SU-DHL-6 (cell line): ENCODE measurements around the gene BNC2.

Experiments
- EZH2phosphoT487 ChIP-seq: fragments of 200-600 bp; sonication (generic), shearing (Covaris generic); conservative IDR thresholded peaks from 2 replicates; pipeline ENCODE4 v1.6.1; 2018; ENCODE audit warnings: mild to moderate bottlenecking, antibody characterized with exemption, low read length, moderate library complexity, mixed read lengths
- TF ChIP-seq, protein P1 (sequence below): fragments of 200-600 bp; sonication (generic); IDR thresholded peaks from one replicate; pipeline ENCODE4 v1.5.1; 2017; ENCODE audit warnings: antibody characterized with exemption, mild to moderate bottlenecking, low read length, moderate library complexity; ENCODE audit not compliant: insufficient read depth, poor library complexity, severe bottlenecking

DNA sequence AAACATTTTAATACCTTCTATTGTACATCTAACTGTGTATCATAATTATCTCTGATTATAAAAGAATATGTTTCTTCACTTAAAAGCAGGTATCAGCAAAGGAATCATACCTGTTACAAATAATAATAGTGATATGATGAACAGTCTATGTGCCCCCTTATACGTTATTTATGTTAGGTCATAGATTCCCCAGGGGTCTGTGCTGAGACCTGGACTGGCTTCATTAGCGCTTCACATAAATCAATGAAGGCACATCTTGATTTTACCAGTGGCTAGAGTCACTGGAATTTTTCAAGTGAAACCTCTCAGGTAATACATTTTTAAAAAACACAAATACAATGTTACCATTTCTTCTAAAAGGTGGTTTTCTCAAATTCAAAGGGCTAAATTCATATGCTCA lies 275.2 kb downstream of the BNC2 start:
- TF ChIP-seq, protein P1, sequence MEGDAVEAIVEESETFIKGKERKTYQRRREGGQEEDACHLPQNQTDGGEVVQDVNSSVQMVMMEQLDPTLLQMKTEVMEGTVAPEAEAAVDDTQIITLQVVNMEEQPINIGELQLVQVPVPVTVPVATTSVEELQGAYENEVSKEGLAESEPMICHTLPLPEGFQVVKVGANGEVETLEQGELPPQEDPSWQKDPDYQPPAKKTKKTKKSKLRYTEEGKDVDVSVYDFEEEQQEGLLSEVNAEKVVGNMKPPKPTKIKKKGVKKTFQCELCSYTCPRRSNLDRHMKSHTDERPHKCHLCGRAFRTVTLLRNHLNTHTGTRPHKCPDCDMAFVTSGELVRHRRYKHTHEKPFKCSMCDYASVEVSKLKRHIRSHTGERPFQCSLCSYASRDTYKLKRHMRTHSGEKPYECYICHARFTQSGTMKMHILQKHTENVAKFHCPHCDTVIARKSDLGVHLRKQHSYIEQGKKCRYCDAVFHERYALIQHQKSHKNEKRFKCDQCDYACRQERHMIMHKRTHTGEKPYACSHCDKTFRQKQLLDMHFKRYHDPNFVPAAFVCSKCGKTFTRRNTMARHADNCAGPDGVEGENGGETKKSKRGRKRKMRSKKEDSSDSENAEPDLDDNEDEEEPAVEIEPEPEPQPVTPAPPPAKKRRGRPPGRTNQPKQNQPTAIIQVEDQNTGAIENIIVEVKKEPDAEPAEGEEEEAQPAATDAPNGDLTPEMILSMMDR, result no peak
- TF ChIP-seq EZH2phosphoT487, result no peak
